Measurements from ENCODE around the gene CLMN. TPM values are rescaled to one million over a fixed set of nuclear protein-coding genes. Genes with fewer than 3 reads are reported as not detected.
"Not testable (repeated sequence)": the region's sequence is repeated elsewhere in the genome, so short reads cannot be mapped to it uniquely, and the experiment has no call there.

Gene CLMN
- total RNA-seq, 1 donor from 2014 or later = 0.68 TPM

DNA sequence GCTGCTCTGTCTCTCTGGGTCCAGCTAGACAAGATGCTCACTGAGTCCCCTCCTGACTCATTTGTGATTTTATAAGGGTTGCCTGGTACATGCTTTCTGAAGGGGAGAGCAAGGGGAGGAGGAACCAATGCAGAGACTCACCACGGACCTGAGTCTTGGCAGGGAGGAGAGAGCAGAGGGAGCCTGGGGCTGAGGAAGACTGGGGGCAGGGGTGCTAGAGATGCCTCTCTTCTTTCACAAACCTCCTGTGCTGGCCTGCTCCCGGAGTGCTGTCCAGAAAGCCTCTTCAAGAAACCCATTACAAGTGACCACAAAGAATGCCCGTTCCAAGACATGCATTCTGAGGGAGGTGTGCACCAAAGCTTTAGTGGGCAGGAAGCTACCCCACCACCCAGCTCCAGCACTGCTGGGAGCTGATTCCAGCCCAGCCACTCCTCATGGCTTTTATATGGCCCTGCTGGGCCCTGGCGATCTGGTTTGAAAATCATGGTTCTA is 129.3 kb downstream of the CLMN start:
- DNase-seq = no peak

GRCh38 chr14:95189367-95190132 is 130.2 kb downstream of the CLMN start:
- no peak for DNase-seq

DNA sequence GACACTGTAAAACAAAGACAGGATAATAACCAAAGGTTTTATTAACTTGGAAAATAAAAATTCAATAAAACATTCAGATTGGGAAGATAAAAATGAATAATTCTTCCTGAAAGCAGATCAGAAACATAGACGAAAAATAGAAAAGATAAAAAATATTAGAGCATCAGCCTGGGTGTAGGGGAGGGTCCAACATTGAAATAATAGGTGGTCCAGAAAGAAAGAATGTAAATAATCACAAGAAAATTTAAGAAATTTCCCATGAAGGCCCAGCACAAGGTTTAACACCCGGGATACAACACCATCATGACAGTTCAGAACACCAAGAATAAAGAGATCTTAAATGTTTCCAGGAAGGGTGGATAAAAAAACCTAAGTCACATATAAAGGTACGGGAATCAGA is 131.3 kb downstream of the CLMN start:
- no peak for DNase-seq

GRCh38 chr14:95185767-95186392 is 133.8 kb downstream of the CLMN start:
- DNase-seq = peak; percentile 8

- DNase-seq = peak; percentile 51
Measured at GRCh38 chr14:95185033-95185766, 134.5 kb downstream of the CLMN start.

DNA sequence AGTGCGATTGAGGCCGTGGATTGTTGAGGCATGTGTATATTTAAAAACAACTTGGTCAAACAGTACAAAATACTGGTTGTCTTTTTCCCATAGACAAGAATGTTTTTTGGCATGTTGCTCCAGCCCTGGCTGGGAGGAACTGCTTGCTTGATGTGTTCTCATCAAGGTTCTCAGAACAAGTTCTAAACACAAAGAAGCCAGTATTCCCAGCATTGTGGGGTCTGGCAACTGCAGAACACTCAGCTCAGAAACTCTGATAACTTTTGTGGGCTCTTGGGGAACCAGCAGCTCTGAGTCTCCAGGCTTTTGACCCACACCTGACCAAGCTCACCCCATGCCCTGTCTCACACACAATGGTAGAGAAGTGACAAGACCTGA is 135.3 kb downstream of the CLMN start:
- no peak for DNase-seq

- DNase-seq = peak; percentile 84
Measured at GRCh38 chr14:95183532-95184412, 135.9 kb downstream of the CLMN start.

DNA sequence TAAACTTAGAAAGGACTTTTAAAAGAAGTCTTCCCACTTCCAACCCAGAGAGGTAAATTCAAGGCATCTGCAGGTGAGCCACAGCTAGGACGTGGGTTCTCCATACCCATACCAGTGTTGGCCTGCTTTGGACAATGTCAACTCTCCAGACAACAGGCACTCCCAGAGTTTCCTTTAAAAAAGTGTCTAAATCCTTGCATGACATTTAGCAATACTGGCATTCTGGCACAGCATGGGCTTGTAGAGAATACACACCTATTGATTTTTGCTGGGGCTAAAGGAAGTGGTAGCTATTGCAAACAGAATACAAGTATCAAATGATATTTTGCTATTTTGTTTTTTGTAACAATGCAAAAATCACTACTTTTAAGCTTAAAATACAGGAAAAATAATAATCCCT is 136.6 kb downstream of the CLMN start:
- no peak for DNase-seq

- DNase-seq = no peak
Measured at GRCh38 chr14:95182379-95182778, 137.3 kb downstream of the CLMN start.

DNA sequence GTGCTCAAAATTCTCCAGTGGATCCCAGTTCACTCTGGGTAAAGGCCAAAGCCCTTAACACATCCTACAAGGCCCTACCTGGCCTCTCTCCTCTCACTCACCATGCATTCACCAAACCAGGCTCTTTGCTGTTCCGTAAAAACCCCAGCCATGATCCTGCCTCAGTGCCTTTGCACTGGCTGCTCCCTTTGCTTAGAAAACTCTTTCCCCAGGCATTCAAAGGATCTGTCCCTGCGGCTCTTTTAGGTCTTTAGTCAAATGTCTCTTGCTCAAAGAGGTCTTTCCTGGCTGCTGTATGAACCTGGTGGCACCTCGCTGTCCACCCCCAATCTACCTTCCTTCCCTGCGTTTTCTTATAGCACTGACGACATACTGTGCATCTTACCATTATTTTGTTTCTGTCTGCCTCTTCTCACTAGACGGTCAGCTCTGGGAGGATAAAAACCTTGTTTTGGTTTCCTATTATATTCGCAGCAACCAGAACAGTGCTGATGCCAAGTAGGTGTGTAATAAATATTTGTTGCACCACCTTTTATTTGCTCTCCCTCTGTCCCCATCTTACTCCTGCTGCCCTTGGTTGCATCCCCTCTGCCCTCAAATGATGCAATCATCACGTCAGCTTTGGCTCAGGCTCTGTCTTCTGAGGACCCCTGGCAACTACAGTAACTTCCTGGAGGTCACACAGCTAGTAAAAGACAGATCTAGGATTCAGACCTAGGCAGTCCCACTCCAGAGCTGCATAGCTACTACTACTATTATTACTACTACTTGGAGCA is 138.6 kb downstream of the CLMN start:
- DNase-seq = no peak

DNA sequence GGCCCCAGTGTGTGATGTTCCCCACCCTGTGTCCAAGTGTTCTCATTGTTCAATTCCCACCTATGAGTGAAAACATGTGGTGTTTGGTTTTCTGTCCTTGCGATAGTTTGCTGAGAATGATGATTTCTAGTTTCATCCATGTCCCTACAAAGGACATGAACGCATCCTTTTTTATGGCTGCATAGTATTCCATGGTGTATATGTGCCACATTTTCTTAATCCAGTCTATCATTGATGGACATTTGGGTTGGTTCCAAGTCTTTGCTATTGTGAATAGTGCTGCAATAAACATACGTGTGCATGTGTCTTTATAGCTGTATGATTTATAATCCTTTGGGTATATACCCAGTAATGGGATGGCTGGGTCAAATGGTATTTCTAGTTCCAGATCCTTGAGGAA is 144.0 kb downstream of the CLMN start:
- DNase-seq = not testable (repeated sequence)

GRCh38 chr14:95174184-95174792 is 145.4 kb downstream of the CLMN start:
- peak; percentile 38 for DNase-seq

DNA sequence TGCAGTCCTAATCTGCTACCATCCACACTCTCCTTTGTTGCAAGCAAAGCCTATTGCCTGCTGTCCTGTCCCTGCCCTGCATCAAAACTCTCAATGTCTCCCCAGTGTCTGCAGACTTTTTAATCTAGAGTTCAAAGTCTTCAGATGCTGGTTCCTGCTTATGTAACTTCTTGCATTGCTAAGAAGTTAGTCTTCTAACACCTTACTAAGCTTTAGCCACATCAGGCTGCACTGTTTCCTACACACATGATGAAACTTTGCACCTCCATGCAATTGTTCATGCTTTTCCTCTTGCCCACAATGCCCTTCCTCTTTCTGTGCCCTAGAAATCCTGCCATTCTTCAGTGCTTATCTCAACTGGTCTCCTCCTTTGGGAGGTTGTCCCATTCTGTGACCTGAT is 146.2 kb downstream of the CLMN start:
- no peak for DNase-seq

GRCh38 chr14:95167177-95167576 is 152.5 kb downstream of the CLMN start:
- no peak for DNase-seq

GRCh38 chr14:95165517-95165916 is 154.2 kb downstream of the CLMN start:
- DNase-seq = no peak

DNA sequence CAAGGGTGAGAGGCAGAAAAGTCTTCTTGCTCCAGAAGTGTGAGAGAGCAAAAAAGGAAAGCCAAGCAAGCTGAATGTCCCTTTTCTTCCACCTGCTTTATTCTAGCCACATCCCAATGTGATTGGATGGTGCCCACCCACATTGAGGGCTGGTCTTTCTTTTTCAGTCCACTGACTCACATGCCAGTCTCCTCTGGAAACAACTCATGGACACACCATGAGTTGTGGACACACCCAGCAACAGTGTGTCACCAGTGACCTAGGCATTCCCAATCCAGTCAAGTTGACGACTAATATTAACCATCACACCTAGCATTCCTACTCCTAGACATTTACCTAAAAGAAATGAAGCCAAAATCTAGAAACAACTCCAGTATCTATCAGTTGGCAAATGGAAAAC is 155.2 kb downstream of the CLMN start:
- no peak for DNase-seq

DNA sequence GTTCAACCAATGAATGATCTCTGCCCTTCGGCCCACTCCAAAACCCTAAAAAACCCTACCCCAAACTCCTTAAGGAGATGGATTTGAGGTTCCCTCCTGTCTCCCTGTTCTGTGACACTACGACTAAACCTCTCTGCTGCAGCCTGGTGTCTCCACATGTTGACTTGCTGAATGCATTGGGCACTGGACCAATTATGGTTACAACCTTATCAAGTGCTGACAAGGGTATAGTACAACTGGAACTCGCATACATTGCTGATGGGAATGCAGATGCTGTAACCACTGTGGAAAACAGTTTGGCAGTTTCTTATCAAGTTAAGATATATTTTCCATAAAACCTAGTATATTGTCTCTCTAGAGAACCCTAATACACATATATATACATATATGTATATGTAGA is 156.0 kb downstream of the CLMN start:
- no peak for DNase-seq

DNA sequence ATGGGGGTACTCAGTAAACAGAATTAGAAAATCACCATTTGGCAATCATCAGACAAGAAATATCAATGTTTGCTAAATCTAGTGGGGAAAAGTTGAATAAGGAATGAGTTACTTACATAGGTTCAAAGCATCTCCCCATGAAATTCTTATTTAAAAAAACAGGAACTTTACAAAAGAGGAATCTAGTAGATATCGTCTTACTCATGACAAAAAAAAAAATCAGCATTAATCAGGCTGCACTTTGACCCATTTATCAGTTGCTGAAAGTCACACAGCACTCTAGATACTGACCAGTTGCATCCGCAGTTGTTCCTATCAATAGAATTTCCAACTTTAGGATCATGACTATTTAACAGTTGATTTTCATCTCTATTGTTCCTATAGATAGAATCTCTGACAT is 156.6 kb downstream of the CLMN start:
- DNase-seq = no peak

- DNase-seq = no peak
Measured at GRCh38 chr14:95162641-95163040, 157.1 kb downstream of the CLMN start.

DNA sequence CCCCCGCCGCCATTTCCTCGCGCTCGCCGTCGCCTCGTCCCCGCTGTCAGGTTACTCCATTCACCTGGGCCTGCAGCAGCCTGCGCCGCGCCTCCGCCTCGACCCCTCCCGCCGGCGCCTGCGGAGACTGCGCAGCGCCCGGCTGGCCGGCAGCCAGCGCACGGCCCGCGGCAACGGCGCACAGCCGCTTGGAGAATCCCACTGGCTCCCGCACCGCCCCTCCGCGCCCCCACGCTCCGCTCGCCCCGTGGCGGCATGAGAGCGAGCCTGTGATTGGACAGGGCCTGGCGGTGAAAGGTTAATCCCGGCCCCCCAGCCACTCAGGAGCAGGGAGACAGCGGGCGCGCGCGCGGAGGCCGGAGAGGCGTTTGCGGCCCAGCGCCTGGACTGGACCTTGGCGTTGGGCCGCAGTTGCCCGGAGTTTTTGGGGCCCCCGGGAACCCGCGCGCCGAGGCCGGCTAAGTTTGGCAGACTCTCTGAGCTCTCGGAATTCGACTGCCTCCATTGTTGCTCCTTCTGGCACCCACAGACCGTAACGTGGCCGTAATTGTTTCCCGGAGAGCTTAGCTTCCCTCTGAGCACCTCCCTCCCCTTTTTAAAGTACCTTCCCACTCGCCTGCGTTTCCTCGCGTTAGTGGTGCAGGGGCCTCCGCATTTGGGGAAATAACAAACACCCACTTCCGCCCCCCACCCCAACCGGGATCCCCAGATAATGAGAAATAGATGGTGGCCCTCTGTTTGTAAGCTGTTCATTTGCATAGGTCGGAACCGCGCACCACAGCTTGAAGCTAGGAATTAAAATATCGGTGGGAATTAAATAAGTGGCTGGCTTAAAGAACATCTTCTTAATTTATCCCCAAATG is 162.2 kb downstream of the CLMN start, which contains the start of gene DICER1:
DICER1 (minus strand) TSS at position 203 of the 863 bp plus-strand sequence. CDS start 24,071 bp downstream, outside the sequence.
- peak; percentile 96 for DNase-seq

All from dermis blood vessel endothelial cell (primary cell).